CD4-positive, CD25-positive, alpha-beta regulatory T cell (primary cell): Measurements from ENCODE around the gene ESRRG. TPM values are rescaled to one million over a fixed set of nuclear protein-coding genes. Genes with fewer than 3 reads are reported as not detected.

Experiments
- ATAC-seq, 2 donors: fragments of 150-1000 bp; cut with Tn5 transposase; one replicate each; pipeline ENCODE4 v1.10.0; 2021; ENCODE audit warnings: low read depth in 2 of 2, moderate number of reproducible peaks in 2 of 2, moderate library complexity in 1 of 2
- DNase-seq, 3 donors: peaks; one replicate each; pipeline versions ENCODE4 v3.0.0 to v3.0.0-alpha.2; 2012 to 2022; ENCODE audit warnings: mixed read lengths in 1 of 3
- H3K27ac ChIP-seq: one replicate; pipeline ENCODE4 v1.7.0; 2013; ENCODE audit warnings: mild to moderate bottlenecking, low read length; ENCODE audit not compliant: insufficient read depth, poor library complexity, severe bottlenecking
- H3K27me3 ChIP-seq: one replicate; pipeline ENCODE4 v1.7.0; 2013; ENCODE audit warnings: low read length; ENCODE audit not compliant: control insufficient read depth, insufficient read depth
- H3K36me3 ChIP-seq: one replicate; pipeline ENCODE4 v1.7.0; 2013; ENCODE audit warnings: mild to moderate bottlenecking, low read length, moderate library complexity; ENCODE audit not compliant: control insufficient read depth, insufficient read depth
- H3K4me1 ChIP-seq: 2 replicates; pipeline ENCODE4 v1.7.0; 2013; ENCODE audit warnings: mild to moderate bottlenecking, low read length; ENCODE audit not compliant: insufficient read depth, control insufficient read depth, poor library complexity, severe bottlenecking
- H3K4me3 ChIP-seq: one replicate; pipeline ENCODE4 v1.7.0; 2013; ENCODE audit warnings: low read depth, mild to moderate bottlenecking, low read length, moderate library complexity
- H3K9me3 ChIP-seq, 2 experiments: 1 replicate in 1 of 2; 2 replicates in 1 of 2; pipeline ENCODE4 v1.7.0; 2013; ENCODE audit warnings: low read length in 2 of 2, mild to moderate bottlenecking in 1 of 2, moderate library complexity in 1 of 2; ENCODE audit not compliant: control insufficient read depth in 2 of 2
- H3K27ac Mint-ChIP-seq, 3 donors: one replicate each; pipeline ENCODE4 v1.8.0; 2020 to 2022; ENCODE audit warnings: mild to moderate bottlenecking in 3 of 3, mixed read lengths in 3 of 3, moderate library complexity in 2 of 3
- H3K27me3 Mint-ChIP-seq: one replicate; pipeline ENCODE4 v1.8.0; 2022; ENCODE audit warnings: mild to moderate bottlenecking, mixed read lengths
- H3K36me3 Mint-ChIP-seq: one replicate; pipeline ENCODE4 v1.8.0; 2020; ENCODE audit warnings: mixed read lengths
- H3K4me1 Mint-ChIP-seq, 4 donors: one replicate each; pipeline ENCODE4 v1.8.0; 2020 to 2022; ENCODE audit warnings: mixed read lengths in 4 of 4, mild to moderate bottlenecking in 1 of 4
- H3K4me3 Mint-ChIP-seq, 4 donors: one replicate each; pipeline ENCODE4 v1.8.0; 2020 to 2022; ENCODE audit warnings: mild to moderate bottlenecking in 4 of 4, mixed read lengths in 4 of 4, moderate library complexity in 3 of 4
- H3K9me3 Mint-ChIP-seq, 7 donors: one replicate each; pipeline ENCODE4 v1.8.0; 2020 to 2022; ENCODE audit warnings: mixed read lengths in 7 of 7, mild to moderate bottlenecking in 3 of 7, moderate library complexity in 2 of 7
- polyA plus RNA-seq, 4 donors: library from polyadenylated mRNA; unstranded; fragments of 300-500 nt; fragmentation: Illumina TruSeq; gene quantifications; one replicate each; pipeline ENCODE4 v1.2.3, GENCODE V29; 2021
- total RNA-seq: library from RNA; stranded (reverse); gene quantifications from one replicate; pipeline ENCODE4 v1.2.3, GENCODE V29; 2022

Gene ESRRG
- total and polyA plus RNA-seq, 5 donors from 2014 or later, result not detected

DNA sequence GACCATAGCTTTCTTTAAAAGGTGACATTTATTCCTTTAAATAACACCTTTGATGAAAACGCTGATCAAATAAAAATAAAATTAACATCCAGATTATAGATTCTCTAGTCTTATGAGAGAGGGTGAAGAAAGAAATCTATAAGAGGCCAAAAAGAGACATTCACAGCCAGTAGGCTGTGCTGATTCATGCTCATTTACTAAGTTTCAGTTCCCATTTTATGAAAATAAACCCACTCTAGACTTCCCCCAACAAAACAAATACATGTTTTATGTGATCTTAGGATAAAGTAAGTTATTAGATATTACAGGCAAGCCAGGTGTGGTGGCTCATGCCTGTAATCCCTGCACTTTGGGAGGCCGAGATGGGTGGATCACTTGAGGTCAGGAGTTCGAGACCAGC lies 21.1 kb downstream of the ESRRG start:
- Mint-ChIP-seq H3K4me1 (no peaks in the 10 kb centered on the region), H3K36me3 (no peaks in the 10 kb centered on the region), H3K9me3 (peaks cover 0 to 28% (median 2%) of the 10 kb centered on the region in 7 donors), H3K27me3 (no peaks in the 10 kb centered on the region), H3K4me3 (no peak overlapping the region), H3K27ac (no peak overlapping the region)
- Histone ChIP-seq H3K27ac (no peak overlapping the region), H3K4me3 (no peak overlapping the region), H3K4me1 (no peaks in the 10 kb centered on the region), H3K9me3 (peaks cover 0 to 2% of the 10 kb centered on the region in 2 experiments), H3K27me3 (no peaks in the 10 kb centered on the region), H3K36me3 (no peaks in the 10 kb centered on the region)
- DNase-seq (no peak), ATAC-seq (no peak)

- no peak overlapping the region for H3K4me3 ChIP-seq
- H3K27ac Mint-ChIP-seq, result no peak overlapping the region
- no peaks in the 10 kb centered on the region for H3K36me3 Mint-ChIP-seq
- no peaks in the 10 kb centered on the region for H3K27me3 Mint-ChIP-seq
- DNase-seq (no peak), ATAC-seq (no peak)
- peaks cover 0 to 2% of the 10 kb centered on the region in 2 experiments for H3K9me3 ChIP-seq
- no peak overlapping the region for H3K27ac ChIP-seq
- no peak overlapping the region for H3K4me3 Mint-ChIP-seq
- H3K36me3 ChIP-seq, result no peaks in the 10 kb centered on the region
- peaks cover 0 to 26% (median 2%) of the 10 kb centered on the region in 7 donors for H3K9me3 Mint-ChIP-seq
- H3K27me3 ChIP-seq, result no peaks in the 10 kb centered on the region
- no peaks in the 10 kb centered on the region for H3K4me1 ChIP-seq
- no peaks in the 10 kb centered on the region for H3K4me1 Mint-ChIP-seq
These were observed 22.4 kb downstream of the ESRRG start for GRCh38 chr1:216700779-216701178.

- Mint-ChIP-seq H3K27me3 (no peaks in the 10 kb centered on the region), H3K4me3 (no peak overlapping the region), H3K9me3 (peaks cover 0 to 12% (median 2%) of the 10 kb centered on the region in 7 donors), H3K27ac (no peak overlapping the region), H3K4me1 (no peaks in the 10 kb centered on the region), H3K36me3 (no peaks in the 10 kb centered on the region)
- H3K27ac ChIP-seq, result no peak overlapping the region
- H3K36me3 ChIP-seq, result no peaks in the 10 kb centered on the region
- no peaks in the 10 kb centered on the region for H3K4me1 ChIP-seq
- no peaks in the 10 kb centered on the region for H3K27me3 ChIP-seq
- DNase-seq (no peak), ATAC-seq (no peak)
- H3K4me3 ChIP-seq, result no peak overlapping the region
- H3K9me3 ChIP-seq, result no peaks in the 10 kb centered on the region
These were observed 31.5 kb downstream of the ESRRG start for GRCh38 chr1:216691710-216692109.

DNA sequence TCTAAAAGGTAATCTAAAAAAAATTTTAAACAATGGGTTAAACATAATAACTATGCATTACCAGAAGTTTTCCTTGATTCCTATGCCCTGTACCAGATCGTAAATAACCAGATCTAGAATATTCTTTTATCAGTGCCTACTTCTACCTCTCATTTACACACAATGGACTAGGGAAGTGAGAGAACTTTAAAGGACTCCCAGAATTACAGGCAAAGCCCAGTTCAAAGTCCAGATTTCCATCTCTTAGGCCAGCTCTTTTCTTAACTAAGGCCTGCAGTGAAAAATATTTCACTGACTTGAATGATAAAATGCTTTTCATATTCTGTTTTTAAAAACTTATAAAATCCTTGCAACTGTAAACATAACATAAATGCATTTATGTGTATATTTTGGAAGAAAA lies 32.6 kb downstream of the ESRRG start:
- Mint-ChIP-seq H3K9me3 (peaks cover 0 to 12% (median 3%) of the 10 kb centered on the region in 7 donors), H3K4me3 (no peak overlapping the region), H3K36me3 (no peaks in the 10 kb centered on the region), H3K27ac (no peak overlapping the region), H3K4me1 (no peaks in the 10 kb centered on the region), H3K27me3 (no peaks in the 10 kb centered on the region)
- Histone ChIP-seq H3K27me3 (no peaks in the 10 kb centered on the region), H3K27ac (no peak overlapping the region), H3K4me1 (no peaks in the 10 kb centered on the region), H3K36me3 (no peaks in the 10 kb centered on the region), H3K4me3 (no peak overlapping the region), H3K9me3 (no peaks in the 10 kb centered on the region)
- no peak for DNase-seq
- ATAC-seq, result no peak

- Histone ChIP-seq H3K9me3 (no peaks in the 10 kb centered on the region), H3K27ac (no peak overlapping the region), H3K4me1 (no peaks in the 10 kb centered on the region), H3K36me3 (no peaks in the 10 kb centered on the region), H3K4me3 (no peak overlapping the region), H3K27me3 (no peaks in the 10 kb centered on the region)
- H3K4me3 Mint-ChIP-seq, result no peak overlapping the region
- H3K36me3 Mint-ChIP-seq, result no peaks in the 10 kb centered on the region
- no peak overlapping the region for H3K27ac Mint-ChIP-seq
- DNase-seq (no peak), ATAC-seq (no peak)
- H3K27me3 Mint-ChIP-seq, result no peaks in the 10 kb centered on the region
- no peaks in the 10 kb centered on the region for H3K4me1 Mint-ChIP-seq
- H3K9me3 Mint-ChIP-seq, result peaks cover 0 to 12% (median 5%) of the 10 kb centered on the region in 7 donors
These were observed 35.0 kb downstream of the ESRRG start for GRCh38 chr1:216688127-216688657.

DNA sequence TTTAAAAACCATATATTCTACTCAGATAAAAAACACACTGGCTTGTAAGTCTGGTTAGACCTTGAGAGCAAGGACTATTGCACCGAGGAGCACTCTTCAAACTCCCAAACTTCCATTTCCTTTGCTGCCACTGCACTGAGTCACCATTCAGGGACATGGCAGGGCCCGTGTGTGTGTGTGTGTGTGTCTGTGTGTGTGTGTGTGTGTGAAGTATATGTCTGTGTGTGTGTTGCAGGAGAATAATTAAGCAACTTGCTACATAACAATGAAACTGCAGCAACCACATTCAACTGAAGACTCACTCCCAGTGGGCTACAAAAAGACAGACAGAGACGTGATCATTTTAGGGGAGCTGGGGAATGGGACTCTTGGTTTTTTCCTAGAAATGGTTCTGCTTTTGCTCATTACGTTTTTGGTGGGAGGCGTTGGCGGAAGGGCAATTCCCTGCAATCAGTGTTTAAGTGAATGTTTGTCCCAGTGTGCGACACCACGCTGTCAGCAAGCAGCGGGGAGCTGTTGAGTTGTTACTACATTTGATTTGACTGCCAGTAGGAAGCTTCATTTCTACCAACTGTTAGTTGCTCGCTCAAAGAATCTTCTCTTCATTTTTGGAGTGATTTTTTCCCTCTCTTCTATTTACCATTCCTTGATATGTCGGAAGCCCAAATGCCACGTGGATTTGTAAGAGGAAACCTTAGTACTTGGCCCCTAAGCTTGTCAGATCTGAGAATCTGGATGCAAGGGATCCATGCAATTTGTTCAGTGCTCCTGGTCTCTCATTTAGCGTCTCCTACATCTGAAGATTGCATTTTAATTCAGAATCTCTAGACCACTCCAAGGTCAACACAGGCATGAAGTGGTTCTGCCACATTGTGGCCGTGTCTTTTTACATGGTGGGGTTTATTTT lies 36.1 kb downstream of the ESRRG start:
- no peaks in the 10 kb centered on the region for H3K4me1 Mint-ChIP-seq
- no peaks in the 10 kb centered on the region for H3K9me3 ChIP-seq
- H3K27ac ChIP-seq, result no peak overlapping the region
- H3K4me3 ChIP-seq, result no peak overlapping the region
- H3K27me3 Mint-ChIP-seq, result no peaks in the 10 kb centered on the region
- DNase-seq, result no peak
- no peaks in the 10 kb centered on the region for H3K4me1 ChIP-seq
- no peak overlapping the region for H3K27ac Mint-ChIP-seq
- peaks cover 0 to 12% (median 5%) of the 10 kb centered on the region in 7 donors for H3K9me3 Mint-ChIP-seq
- no peak for ATAC-seq
- no peaks in the 10 kb centered on the region for H3K36me3 Mint-ChIP-seq
- no peaks in the 10 kb centered on the region for H3K27me3 ChIP-seq
- no peak overlapping the region for H3K4me3 Mint-ChIP-seq
- no peaks in the 10 kb centered on the region for H3K36me3 ChIP-seq

DNA sequence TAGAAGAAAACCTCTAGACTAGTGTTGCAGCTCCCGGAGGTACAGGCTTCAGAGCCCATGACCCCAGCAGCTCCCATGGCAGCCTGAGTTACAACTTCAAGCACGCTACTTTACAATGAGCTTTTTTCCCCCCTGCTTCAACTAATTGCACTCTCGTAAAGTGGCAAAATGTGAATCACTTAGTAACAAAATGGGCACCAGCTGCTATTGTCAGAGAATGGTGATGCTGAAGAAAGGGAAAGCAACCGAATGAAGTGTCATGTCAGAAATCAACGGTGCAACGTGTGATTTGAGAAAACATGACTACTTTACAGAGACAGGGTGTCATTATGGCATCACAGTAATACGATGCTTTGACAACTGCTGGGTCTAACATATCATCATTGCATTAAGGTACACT lies 40.5 kb downstream of the ESRRG start:
- H3K4me3 Mint-ChIP-seq, result no peak overlapping the region
- H3K4me1 ChIP-seq, result no peaks in the 10 kb centered on the region
- H3K4me1 Mint-ChIP-seq, result no peaks in the 10 kb centered on the region
- no peak for DNase-seq
- no peaks in the 10 kb centered on the region for H3K36me3 ChIP-seq
- H3K9me3 Mint-ChIP-seq, result peaks cover 0 to 14% (median 5%) of the 10 kb centered on the region in 7 donors
- no peaks in the 10 kb centered on the region for H3K27me3 ChIP-seq
- no peak overlapping the region for H3K27ac ChIP-seq
- no peaks in the 10 kb centered on the region for H3K27me3 Mint-ChIP-seq
- ATAC-seq, result no peak
- no peaks in the 10 kb centered on the region for H3K36me3 Mint-ChIP-seq
- no peak overlapping the region for H3K4me3 ChIP-seq
- H3K27ac Mint-ChIP-seq, result no peak overlapping the region
- H3K9me3 ChIP-seq, result no peaks in the 10 kb centered on the region

- no peaks in the 10 kb centered on the region for H3K9me3 ChIP-seq
- H3K4me3 ChIP-seq, result no peak overlapping the region
- no peaks in the 10 kb centered on the region for H3K4me1 ChIP-seq
- Mint-ChIP-seq H3K27me3 (no peaks in the 10 kb centered on the region), H3K36me3 (no peaks in the 10 kb centered on the region), H3K9me3 (peaks cover 1 to 7% (median 5%) of the 10 kb centered on the region in 7 donors), H3K4me1 (no peaks in the 10 kb centered on the region), H3K4me3 (no peak overlapping the region), H3K27ac (no peak overlapping the region)
- ATAC-seq, result no peak
- no peak overlapping the region for H3K27ac ChIP-seq
- DNase-seq, result no peak
- no peaks in the 10 kb centered on the region for H3K36me3 ChIP-seq
- H3K27me3 ChIP-seq, result no peaks in the 10 kb centered on the region
These were observed 44.1 kb downstream of the ESRRG start for GRCh38 chr1:216679108-216679507.
